GM19238 (cell line): ENCODE results near the gene SKOR1.
A peak's percentile ranks its signal among the peaks of the same experiment; 100 is the strongest.

ENCODE experiments used
- DNase-seq: peaks from one replicate; pipeline ENCODE4 v3.0.0; 2011; ENCODE audit warnings: low spot score; ENCODE audit not compliant: insufficient read length

SKOR1 gene, protein sequence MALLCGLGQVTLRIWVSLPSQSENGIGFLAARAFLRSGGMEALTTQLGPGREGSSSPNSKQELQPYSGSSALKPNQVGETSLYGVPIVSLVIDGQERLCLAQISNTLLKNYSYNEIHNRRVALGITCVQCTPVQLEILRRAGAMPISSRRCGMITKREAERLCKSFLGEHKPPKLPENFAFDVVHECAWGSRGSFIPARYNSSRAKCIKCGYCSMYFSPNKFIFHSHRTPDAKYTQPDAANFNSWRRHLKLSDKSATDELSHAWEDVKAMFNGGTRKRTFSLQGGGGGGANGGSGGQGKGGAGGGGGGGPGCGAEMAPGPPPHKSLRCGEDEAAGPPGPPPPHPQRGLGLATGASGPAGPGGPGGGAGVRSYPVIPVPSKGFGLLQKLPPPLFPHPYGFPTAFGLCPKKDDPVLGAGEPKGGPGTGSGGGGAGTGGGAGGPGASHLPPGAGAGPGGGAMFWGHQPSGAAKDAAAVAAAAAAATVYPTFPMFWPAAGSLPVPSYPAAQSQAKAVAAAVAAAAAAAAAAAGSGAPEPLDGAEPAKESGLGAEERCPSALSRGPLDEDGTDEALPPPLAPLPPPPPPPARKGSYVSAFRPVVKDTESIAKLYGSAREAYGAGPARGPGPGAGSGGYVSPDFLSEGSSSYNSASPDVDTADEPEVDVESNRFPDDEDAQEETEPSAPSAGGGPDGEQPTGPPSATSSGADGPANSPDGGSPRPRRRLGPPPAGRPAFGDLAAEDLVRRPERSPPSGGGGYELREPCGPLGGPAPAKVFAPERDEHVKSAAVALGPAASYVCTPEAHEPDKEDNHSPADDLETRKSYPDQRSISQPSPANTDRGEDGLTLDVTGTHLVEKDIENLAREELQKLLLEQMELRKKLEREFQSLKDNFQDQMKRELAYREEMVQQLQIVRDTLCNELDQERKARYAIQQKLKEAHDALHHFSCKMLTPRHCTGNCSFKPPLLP

DNA sequence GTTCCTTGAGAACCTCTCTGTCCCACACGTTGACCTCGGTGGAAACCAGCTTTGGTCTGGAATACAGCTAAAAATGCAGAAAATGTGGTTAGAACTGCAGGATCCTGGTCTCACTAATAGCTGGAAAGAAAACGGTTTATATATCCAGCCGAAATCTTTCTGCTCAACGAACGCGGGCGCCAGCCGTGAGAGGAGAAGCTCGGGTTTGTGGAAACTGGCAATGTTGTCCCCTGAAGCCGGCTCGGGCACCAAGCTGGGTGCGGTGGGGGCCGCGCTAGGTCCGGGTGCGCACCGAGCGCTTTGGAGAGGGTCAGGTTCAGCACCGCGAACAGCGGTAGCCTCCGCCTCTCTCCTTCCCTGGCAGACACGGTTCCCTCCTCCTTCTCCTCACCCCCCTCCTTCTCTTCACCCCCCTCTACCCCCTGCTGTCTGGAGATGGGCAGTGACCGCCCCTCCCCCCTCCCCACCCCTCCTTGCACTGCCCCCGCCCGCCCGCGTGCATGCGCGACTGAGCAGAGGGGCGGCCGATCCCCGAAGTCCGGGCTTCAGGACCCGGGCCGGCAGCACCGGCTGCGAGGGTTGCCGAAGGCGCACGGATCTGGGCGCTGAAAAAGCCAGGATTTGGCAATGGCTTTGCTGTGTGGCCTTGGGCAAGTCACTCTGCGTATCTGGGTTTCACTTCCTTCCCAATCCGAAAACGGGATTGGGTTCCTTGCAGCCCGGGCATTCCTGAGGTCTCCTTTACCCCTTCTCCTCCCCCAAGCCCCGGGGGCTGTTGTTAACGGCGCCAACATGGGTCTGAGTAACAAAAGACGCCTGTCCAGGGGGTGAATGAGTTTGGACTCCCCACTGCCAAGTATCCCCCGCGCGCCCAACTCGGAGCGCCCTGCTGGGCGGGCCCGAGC, at the start of gene SKOR1:
TSS of gene SKOR1 (plus strand) at position 534 of the 905 bp plus-strand sequence. CDS start at position 628, 94 bp downstream.
- DNase-seq: no peak

DNA sequence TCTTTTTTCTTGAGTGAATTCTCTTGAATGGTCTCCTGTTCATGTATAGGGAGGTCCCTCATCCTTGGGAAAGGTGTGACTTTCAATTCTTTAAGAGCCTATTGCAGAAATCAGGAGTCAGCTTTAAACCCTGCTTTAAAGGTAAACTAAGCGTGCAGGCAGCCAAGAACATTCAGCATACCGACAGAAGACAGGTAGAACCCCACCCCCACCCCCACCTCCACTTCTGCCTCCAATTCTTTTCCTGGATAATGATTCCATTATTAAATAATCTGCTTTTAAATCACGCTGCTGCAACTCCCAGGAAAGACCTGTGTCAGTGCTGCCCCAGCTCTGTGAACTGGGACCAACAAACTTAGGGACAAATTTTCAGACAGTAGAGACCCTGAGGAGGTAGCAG, 49.3 kb upstream of the SKOR1 start:
- DNase-seq: no peak

DNA sequence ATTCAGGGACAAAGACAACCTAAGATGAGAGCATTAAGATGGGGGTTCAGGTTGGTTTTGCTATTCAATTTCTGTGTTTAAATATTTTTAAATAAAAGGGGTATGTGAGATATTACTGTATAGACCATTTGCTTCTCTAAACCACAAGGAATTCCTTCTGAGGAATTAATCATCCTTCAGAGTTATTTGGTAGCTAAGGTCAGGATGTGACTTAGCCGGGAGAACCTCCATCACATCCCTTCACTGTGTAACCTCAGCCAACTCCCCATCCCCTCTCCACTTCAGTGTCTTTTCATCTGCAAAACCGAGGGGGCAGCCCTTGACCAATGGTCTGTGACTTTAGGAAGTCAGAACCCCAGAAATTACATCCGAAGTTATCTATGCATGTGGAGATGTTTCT, 48.7 kb upstream of the SKOR1 start:
- no peak for DNase-seq

DNA sequence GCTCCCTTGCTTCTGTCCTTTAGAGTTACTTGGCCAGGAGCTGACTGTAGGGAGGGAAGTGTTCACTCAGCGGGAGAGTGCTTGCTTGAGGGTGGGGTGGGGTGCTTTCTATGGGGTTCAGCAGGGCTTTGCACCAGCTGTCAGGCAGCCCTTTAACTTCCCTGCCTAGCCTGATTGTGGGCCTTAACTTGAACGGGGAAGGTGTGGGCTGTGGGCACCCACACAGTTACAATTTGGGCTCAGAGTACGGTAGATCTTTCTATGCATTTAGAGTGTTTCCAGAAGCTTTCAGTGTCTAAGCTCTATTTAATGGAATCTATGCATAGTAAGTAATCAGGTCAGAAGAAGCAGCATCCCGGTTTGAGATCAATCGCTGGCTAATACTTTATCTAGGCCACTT, 48.2 kb upstream of the SKOR1 start:
- DNase-seq: no peak

DNA sequence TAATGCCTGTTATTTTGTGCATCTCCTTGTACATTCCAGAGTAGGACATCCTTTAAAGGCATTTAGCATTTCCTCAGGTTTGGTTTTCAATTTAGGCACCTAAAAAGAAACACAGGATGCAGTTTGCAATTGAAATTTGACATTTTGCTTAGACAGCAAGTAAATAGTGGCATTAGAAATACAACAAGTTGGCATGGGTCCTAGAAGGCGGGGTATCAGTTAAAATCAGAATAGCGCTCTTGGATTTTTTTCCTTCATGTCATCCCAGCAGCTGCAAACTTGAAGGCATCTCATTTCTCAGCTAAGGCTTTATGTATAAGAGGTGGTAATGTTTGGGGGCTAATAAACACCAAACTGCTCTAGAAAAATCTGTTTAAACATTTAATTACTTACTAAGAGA, 47.5 kb upstream of the SKOR1 start:
- no peak for DNase-seq

DNA sequence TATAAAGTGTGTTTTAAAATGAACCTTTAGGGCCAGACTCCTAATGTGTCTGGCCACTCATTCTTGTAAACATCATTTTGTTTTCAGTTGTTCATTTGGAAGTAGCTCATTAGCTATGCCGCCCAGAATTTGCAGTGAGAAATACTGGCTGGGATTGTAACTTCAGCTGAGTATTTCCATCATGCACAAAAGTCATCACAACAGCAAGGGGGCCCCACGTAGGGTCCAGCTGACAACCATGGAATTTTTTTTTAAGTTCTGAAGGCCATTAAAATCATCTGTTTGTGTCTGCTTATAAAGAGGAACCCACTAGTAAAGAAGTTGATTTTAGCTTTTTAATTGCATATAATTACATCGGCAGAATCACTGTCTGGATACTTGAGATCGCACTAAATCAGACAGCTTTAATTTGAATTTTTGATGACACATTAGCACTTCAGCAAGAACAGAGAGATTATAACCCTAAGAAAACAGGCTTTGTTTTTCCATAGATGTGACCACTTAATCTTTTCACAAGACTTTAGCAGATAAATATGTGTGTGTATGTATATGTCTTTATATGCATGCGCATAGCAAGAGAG, 46.3 kb upstream of the SKOR1 start:
- DNase-seq: no peak

DNA sequence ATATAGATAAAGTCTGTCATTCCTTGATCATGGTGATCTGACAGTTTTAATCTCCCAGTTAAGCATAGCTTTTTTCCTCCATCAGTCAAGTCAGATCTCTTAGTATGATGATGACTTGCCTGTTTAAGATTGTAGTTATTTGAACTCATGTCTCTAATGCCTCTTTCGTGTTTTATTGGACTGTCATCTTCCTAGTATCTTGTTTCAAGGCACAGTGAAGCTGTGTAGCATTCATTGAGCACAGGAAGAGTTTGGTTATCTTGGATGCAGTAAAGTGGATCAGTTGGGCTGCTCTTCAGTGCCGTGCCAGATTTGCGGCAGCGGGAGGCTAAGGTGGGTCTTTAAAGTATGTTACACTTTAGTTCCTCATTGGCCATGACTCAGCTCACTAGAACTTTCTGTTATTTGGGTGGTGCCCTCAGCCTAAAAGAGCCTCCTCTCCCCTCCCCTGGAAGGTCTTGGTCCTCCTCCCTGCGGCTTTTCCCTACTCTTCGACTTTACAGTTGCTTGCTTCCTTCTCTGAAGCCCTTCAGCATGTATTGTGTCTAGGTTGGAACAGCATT, 45.7 kb upstream of the SKOR1 start:
- DNase-seq: no peak

DNA sequence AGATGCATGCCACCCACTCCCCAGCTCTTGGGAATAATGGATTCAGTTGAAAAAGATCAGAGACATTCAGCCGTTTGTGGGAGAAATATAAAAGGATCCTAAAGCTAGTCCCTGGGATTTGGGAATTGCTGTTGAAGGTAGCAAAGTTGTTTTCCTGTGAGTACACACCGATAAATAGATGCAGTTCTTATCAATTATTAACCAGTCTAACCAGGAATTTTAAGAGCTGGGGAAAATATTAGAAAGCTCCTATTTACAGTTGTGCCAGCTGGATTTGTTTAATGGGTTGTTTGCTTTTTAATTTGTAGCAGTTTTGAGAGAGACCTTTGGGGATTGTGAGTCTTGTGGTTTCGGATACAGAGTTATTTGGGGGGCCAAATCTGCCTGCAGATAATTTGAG, 44.2 kb upstream of the SKOR1 start:
- DNase-seq: no peak

DNA sequence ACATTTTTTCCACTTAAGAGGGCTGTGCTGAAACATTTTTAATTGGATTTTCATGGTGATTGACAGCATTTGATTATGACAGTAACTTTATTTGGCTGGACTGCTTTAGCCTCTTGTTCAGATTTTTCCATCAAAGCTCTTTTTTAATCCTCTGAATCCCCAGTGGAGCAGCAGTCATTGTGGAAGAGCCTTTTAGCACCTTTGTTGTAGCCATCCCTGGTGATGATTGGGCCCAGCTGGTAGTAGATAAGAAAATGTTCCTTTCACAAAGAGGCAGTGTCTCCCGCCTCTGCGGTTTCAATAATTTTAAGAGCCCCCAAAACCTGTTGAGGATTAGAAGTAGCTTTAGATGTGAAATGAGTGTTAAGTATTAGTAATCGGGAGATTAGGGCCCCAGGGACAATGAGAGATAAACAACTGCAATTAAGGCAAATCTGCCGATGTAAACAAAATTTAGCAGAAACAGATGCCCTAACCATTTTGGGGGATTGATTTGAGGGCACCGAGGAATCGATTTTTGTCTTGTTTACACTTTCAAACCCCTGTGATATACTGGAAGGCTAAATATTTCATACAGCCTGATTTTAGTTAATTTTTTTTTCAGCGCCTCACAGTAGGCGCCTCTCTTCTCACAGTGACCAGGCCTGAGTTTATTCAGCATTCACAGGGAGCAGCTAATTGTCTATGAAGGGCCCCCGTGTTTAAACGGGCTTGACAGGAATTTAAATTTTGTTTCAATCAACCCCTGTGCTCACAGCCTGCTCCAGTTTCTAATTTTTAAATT, 43.2 kb upstream of the SKOR1 start:
- no peak for DNase-seq

DNA sequence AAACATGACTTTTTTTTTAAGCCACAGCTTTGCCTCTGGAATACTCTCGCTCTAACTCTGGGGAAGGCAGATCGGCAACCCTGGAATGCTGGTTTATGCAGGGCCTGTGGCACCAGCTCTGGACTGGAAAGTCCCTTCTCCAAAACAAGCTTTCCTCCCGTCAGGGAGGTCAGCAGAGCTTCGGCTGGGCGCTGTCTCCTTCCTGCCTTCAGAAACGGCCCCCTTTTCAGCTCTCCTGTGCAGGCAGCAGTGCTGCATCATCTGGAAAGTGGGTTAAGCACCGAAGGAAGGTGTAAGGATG, 42.7 kb upstream of the SKOR1 start:
- no peak for DNase-seq

DNA sequence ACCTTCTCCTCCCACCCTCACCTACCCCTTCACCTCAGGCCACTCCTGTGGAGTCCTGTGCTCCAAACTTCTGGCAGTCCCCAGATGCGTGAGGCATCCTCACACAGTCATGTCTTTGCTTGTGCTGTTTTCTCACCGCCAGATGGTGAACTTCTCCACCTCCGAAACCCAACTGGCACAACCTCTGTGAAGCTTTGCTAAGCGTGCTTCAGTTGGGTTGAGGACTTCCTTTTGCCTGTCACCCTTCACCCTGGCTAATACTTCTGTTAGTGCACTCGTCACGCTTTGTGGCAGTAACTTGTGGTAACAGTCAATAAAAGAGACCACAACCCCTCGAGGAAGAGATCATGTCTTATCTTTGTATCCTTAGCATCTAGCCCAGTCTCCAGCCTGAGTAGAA, 42.0 kb upstream of the SKOR1 start:
- peak; percentile 47 for DNase-seq

DNA sequence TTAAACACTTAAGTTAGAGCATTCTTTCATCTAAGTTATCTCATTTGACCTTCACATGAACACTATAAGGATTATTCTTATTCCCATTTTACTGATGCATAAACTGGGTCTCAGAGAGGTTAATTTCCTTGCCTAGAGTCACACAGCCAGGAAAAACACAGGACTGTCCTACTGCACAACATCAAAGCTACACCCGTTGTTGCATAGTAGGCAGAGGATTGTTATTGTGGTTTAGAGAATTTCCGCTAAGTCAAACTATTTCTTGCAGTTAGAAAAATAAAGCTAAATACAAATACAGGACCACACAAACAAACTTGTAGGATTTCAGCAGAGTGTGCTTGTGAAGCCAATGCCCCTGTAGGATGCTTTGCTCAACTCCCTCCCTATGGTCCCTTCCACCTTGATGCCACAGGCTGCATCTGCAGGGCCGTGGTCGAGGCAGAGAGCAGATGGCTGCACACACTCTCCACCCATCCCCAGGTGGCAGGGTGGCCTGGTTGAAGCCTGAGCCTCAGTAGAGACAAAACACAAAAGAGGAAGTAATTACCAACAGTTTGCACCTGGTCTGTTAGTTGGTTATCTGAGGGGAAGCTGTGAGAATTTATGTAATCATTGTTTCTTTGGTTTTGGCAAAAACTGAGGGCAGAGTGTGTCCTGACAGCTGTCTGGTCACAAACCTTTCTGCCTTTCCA, 41.1 kb upstream of the SKOR1 start:
- DNase-seq: peak; percentile 57

DNA sequence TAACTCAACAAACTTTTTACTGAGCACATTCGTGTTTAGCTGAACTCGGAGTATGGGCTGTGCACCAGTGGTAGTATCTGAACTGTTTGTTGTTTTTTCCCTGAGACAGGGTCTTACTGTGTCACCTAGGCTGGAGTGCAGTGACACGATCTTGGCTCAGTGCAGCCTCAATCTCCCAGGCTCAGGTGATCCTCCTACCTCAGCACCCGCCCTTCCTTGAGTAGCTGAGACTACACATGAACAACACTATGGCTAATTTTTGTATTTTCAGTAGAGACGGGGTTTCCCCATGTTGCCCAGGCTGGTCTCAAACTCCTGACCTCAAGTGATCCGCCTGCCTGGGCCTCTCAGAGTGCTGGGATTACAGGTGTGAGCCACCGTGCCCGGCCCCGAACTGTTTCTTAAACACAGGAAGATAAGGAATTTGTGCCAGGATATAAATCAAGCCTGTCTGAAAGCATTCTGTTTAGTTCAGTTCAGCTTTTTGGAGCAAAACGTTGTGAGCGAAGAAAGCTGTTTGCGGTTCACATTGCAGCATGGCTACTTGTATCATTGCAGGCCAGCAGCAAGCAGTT, 40.4 kb upstream of the SKOR1 start:
- DNase-seq: no peak

DNA sequence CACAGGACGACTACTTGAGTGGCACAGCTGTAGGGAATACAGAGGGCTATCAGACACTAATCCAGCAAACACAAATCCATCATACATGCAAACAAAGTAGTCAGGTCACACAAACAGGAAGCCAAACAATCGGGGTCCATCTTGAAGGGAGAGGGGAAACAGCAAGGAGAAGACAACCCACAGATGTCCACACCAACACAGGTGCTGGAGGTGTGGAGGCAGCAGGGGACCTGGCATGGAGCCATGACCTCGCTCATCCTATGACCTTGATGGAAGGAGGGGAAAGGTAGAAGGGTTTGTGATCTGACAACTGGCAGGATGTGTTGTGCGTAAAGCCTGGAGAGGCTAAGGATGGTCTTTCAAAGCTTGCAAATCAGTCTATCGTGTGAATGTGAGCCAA, 39.9 kb upstream of the SKOR1 start:
- DNase-seq: no peak

DNA sequence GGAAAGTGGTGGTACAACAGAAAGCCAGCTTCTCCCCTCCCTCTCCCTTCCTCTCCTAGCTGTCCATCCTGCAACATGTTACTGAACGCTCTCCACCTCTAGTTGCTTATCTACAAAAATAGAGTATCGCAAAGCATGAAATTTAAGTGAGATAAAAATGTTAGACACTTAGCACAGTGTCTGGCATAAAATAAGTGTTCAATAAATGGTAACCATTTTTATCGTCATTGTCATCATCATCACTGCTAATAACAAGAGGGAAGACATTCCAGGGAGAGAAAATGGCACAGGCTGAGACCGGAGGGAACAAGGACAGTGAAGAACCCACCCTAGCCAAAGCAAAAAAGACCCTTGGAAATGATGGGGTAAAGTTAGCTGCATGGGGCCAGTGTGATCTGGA, 38.7 kb upstream of the SKOR1 start:
- DNase-seq: no peak

DNA sequence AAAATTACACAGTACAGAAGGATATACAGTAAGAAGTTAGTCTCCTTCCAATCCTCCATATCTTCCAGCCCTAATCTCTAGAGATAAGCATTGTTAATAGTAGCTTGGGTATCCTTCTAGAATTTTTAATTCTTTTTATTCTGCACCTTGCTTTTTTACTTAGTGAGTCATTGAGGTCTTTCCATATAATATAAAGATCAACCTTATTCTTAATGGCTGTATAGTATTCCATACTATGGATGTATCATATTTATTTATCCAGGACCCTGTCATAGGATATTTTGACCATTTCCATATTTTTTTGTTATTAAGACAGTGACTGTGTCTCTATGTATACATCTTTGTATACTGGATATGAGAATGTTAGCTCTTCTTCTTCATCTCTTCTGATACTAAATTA, 36.3 kb upstream of the SKOR1 start:
- no peak for DNase-seq

DNA sequence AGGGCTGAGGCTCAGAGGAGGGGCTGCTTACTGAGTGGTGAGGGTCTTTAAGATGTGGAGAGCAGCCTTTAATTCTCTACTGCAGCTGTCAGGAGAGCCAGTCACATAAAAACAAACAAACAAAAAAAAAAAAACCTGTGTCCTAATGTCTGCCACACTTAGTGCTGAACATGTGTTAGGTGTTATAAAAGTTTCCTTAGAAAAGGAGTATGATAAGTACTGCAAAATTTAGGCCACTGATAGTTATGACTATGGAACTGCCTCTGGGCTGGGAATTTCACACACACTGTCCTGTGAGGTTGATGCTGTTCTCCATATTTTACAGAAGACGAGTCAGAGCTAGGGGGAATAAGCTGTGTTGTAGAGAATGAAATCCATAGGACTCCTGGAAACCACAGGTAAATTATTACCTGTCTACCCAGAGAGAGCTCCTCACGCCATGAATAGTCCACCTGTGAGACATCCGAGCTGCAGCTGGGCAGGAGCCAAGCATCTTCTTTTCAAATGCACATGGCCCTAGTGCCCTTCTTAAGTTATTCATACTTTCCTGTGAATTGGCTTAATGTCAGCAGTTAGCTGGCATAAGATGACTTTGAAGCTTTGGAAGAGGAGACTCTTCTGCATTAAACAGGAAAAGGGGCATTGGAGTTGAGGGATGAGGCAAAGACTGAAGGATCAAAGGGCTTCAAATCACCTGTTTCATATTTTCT, 34.5 kb upstream of the SKOR1 start:
- DNase-seq: no peak

DNA sequence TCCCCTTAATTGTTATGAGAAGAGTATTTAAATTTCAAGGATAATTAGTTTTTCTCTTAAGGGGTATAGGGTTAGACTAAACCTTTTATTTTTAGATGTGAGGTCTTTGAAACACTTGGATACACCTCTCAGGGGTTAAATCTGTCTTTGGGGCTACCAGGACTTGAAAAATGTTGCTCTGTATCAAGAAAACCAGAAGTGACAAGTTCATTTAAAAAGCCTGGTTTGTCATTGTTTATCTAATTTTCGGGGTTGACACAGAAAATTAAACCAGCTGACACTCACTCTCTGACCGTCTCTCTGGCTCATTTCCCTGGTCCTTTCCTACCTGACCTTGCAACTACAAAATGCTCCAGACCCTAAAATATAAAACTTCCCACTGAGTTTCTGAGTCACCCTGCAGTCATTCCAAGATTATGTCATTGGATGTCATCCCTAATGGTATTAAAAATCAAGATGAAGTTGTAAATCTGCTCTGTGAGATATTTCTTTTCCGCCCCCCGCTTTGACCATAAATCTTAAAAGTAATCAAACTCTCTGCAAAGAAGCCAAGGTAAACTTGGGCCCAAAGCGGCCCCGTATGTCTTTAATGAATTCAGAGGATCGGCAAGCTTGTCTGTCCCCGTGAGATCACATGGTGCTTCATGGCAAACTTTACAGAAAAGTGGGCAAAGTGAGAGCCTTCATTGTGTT, 32.9 kb upstream of the SKOR1 start:
- no peak for DNase-seq
